HG03280 (cell line): ENCODE measurements around the gene TMEM143.
"Not testable (repeated sequence)": the region's sequence is repeated elsewhere in the genome, so short reads cannot be mapped to it uniquely, and the experiment has no call there.

Experiments used
- ATAC-seq: cut with Tn5 transposase; IDR thresholded peaks from one replicate; pipeline ENCODE4 v1.9.1; 2021; ENCODE audit warnings: mild to moderate bottlenecking, moderate library complexity; ENCODE audit not compliant: unreplicated experiment

The TMEM143 gene

GRCh38 chr19:48297975-48298374 lies 65.8 kb downstream of the TMEM143 start:
- no peak for ATAC-seq

- no peak for ATAC-seq
Measured at GRCh38 chr19:48296963-48297734, 66.6 kb downstream of the TMEM143 start.

GRCh38 chr19:48295458-48295857 lies 68.3 kb downstream of the TMEM143 start:
- ATAC-seq: no peak

GRCh38 chr19:48292798-48293197 lies 70.9 kb downstream of the TMEM143 start:
- ATAC-seq: no peak

- ATAC-seq: not testable (repeated sequence)
Measured at GRCh38 chr19:48291489-48291815, 72.3 kb downstream of the TMEM143 start.

- ATAC-seq: no peak
Measured at GRCh38 chr19:48290771-48291488, 72.8 kb downstream of the TMEM143 start.

- ATAC-seq: no peak
Measured at GRCh38 chr19:48290401-48290770, 73.4 kb downstream of the TMEM143 start.

GRCh38 chr19:48287748-48288147 lies 76.0 kb downstream of the TMEM143 start:
- no peak for ATAC-seq

- no peak for ATAC-seq
Measured at GRCh38 chr19:48284896-48285295, 78.8 kb downstream of the TMEM143 start.

GRCh38 chr19:48283908-48284307 lies 79.8 kb downstream of the TMEM143 start:
- ATAC-seq: no peak
